HFFc6 (cell line): ENCODE measurements around the gene DPH6. TPM values are rescaled to one million over a fixed set of nuclear protein-coding genes. Genes with fewer than 3 reads are reported as not detected.

ENCODE experiments used
- DNase-seq: peaks from one replicate; pipeline ENCODE4 v3.0.0-alpha.2; 2018
- H3K27ac Mint-ChIP-seq: 2 replicates; pipeline ENCODE4 v1.8.0; 2020; ENCODE audit warnings: mild to moderate bottlenecking, mixed read lengths
- H3K27me3 Mint-ChIP-seq: 2 replicates; pipeline ENCODE4 v1.8.0; 2021; ENCODE audit warnings: mild to moderate bottlenecking, moderate library complexity, mixed read lengths; ENCODE audit not compliant: insufficient read depth
- H3K36me3 Mint-ChIP-seq: 2 replicates; pipeline ENCODE4 v1.8.0; 2021; ENCODE audit warnings: low read depth, mixed read lengths
- H3K4me1 Mint-ChIP-seq: 2 replicates; pipeline ENCODE4 v1.8.0; 2020; ENCODE audit warnings: low read depth, mixed read lengths
- H3K4me3 Mint-ChIP-seq: 2 replicates; pipeline ENCODE4 v1.8.0; 2020; ENCODE audit warnings: mild to moderate bottlenecking, moderate library complexity, mixed read lengths
- H3K9me3 Mint-ChIP-seq: 2 replicates; pipeline ENCODE4 v1.8.0; 2020; ENCODE audit warnings: mild to moderate bottlenecking, mixed read lengths
- total RNA-seq, 6 experiments: library from RNA; stranded (reverse); fragmentation: NEBNext Ultra II Directional; extraction: Animal tissue kit (Norgen Biotek cat#: 25700); gene quantifications; 2 replicates in 1 of 6; 3 replicates in 5 of 6; pipeline ENCODE4 v1.2.3, GENCODE V29; 2021
- TF ChIP-seq, protein P1 (sequence below): fragments of 200-600 bp; sonication (generic); IDR thresholded peaks from 2 replicates; pipeline ENCODE4 v1.5.0; 2021; ENCODE audit warnings: antibody characterized with exemption, mild to moderate bottlenecking

DPH6 gene
- total RNA-seq, 6 experiments from 2014 or later: 8.9 to 14.8 (median 12.1) TPM

GRCh38 chr15:35506272-35506870, 39.6 kb downstream of the DPH6 start:
- H3K27me3 Mint-ChIP-seq: peaks cover 1% of the 10 kb centered on the region; the same call in 1 of the 2 replicates
- H3K4me3 Mint-ChIP-seq: no peak overlapping the region
- no peak overlapping the region for H3K27ac Mint-ChIP-seq
- TF ChIP-seq, protein P1, sequence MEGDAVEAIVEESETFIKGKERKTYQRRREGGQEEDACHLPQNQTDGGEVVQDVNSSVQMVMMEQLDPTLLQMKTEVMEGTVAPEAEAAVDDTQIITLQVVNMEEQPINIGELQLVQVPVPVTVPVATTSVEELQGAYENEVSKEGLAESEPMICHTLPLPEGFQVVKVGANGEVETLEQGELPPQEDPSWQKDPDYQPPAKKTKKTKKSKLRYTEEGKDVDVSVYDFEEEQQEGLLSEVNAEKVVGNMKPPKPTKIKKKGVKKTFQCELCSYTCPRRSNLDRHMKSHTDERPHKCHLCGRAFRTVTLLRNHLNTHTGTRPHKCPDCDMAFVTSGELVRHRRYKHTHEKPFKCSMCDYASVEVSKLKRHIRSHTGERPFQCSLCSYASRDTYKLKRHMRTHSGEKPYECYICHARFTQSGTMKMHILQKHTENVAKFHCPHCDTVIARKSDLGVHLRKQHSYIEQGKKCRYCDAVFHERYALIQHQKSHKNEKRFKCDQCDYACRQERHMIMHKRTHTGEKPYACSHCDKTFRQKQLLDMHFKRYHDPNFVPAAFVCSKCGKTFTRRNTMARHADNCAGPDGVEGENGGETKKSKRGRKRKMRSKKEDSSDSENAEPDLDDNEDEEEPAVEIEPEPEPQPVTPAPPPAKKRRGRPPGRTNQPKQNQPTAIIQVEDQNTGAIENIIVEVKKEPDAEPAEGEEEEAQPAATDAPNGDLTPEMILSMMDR: no peak
- no peaks in the 10 kb centered on the region for H3K36me3 Mint-ChIP-seq
- DNase-seq: no peak
- H3K9me3 Mint-ChIP-seq: no peaks in the 10 kb centered on the region
- H3K4me1 Mint-ChIP-seq: peaks cover 9% of the 10 kb centered on the region; the same call in 1 of the 2 replicates

GRCh38 chr15:35505809-35506208, 40.2 kb downstream of the DPH6 start:
- TF ChIP-seq, protein P1: no peak
- Mint-ChIP-seq H3K9me3 (no peaks in the 10 kb centered on the region), H3K4me1 (peaks cover 9% of the 10 kb centered on the region; the same call in 1 of the 2 replicates), H3K27me3 (peaks cover 1% of the 10 kb centered on the region; the same call in 1 of the 2 replicates), H3K36me3 (no peaks in the 10 kb centered on the region), H3K4me3 (no peak overlapping the region), H3K27ac (no peak overlapping the region)
- DNase-seq: no peak

DNA sequence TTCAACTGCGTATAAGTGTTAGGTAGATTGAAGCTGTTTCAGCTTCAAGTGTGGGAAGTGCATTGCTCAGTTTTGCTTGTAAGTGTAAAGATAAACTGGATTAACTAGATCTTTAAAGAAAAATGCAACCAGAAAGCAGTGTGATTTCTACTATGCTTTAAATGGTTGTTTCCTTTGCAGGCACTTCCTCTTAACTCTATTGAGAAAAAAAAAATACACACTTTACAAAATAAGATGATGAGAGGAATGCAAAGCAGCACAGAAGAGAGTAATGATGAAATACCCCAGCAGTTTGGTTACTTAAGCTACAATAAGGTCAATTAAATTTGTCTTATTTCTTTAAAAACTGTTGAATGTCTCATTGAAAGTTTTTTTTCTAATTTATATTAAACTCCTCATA, 40.8 kb downstream of the DPH6 start:
- H3K4me3 Mint-ChIP-seq: no peak overlapping the region
- TF ChIP-seq, protein P1: no peak
- no peak overlapping the region for H3K27ac Mint-ChIP-seq
- H3K36me3 Mint-ChIP-seq: no peaks in the 10 kb centered on the region
- no peaks in the 10 kb centered on the region for H3K9me3 Mint-ChIP-seq
- H3K27me3 Mint-ChIP-seq: peaks cover 1% of the 10 kb centered on the region; the same call in 1 of the 2 replicates
- DNase-seq: no peak
- peaks cover 9% of the 10 kb centered on the region; the same call in 1 of the 2 replicates for H3K4me1 Mint-ChIP-seq

DNA sequence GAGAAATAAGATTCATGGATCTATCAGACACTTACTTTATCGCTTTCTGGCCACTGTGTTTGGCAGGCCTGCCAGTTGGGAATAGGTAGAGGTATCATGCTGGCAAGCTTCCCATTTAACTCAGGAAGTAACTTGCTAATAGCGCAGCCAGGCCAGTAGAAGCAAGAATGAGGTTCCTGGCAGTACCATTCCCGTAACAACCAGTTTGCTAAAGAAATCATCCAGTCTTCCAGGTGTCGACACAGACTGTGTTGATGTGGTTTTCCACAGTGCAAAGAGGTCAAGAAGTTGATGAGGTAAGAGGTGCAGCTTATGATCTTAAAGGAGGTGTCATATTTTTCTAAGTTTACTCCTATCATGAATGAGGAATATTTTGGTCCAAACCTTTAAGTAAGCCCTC, 46.2 kb downstream of the DPH6 start:
- H3K9me3 Mint-ChIP-seq: no peaks in the 10 kb centered on the region

DNA sequence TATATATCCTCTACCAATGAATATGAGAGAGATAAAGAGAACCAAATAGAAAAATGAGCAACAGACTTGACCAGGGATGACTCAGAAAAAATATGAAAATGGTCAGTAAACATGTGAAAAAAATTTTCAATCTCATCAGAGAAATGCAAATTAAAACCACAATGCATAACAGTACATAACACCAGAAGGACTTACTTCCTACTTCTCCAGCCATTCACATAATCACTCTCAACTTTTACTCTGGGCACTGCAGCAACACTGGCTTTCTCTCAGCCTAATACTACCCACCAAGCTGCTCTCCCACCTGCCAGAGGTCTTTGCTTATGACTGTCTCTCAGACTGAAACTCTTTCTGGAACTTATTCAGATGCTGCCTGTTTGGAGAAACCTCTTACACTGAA, 49.4 kb downstream of the DPH6 start:
- Mint-ChIP-seq H3K9me3 (no peaks in the 10 kb centered on the region), H3K27me3 (no peaks in the 10 kb centered on the region), H3K36me3 (no peaks in the 10 kb centered on the region), H3K4me1 (peaks cover 13% of the 10 kb centered on the region), H3K27ac (no peak overlapping the region), H3K4me3 (no peak overlapping the region)
- DNase-seq: no peak
- TF ChIP-seq, protein P1: no peak

More for the DNA sequence above, 46.2 kb downstream of the DPH6 start:
- TF ChIP-seq, protein P1: no peak
- Mint-ChIP-seq H3K36me3 (no peaks in the 10 kb centered on the region), H3K27ac (no peak overlapping the region), H3K4me1 (peaks cover 13% of the 10 kb centered on the region), H3K27me3 (peaks cover 1% of the 10 kb centered on the region; the same call in 1 of the 2 replicates), H3K4me3 (no peak overlapping the region)
- DNase-seq: no peak
